ENCODE data around the gene FAM200A. TPM values are rescaled to one million over a fixed set of nuclear protein-coding genes. Genes with fewer than 3 reads are reported as not detected.
A peak's percentile ranks its signal among the peaks of the same experiment; 100 is the strongest.

Gene FAM200A
- total and polyA plus RNA-seq, 2 of the 8 experiments (the other 6 are each of a cell fraction or from before 2014, with no cell fraction given): 4.3 to 7.5 TPM

DNA sequence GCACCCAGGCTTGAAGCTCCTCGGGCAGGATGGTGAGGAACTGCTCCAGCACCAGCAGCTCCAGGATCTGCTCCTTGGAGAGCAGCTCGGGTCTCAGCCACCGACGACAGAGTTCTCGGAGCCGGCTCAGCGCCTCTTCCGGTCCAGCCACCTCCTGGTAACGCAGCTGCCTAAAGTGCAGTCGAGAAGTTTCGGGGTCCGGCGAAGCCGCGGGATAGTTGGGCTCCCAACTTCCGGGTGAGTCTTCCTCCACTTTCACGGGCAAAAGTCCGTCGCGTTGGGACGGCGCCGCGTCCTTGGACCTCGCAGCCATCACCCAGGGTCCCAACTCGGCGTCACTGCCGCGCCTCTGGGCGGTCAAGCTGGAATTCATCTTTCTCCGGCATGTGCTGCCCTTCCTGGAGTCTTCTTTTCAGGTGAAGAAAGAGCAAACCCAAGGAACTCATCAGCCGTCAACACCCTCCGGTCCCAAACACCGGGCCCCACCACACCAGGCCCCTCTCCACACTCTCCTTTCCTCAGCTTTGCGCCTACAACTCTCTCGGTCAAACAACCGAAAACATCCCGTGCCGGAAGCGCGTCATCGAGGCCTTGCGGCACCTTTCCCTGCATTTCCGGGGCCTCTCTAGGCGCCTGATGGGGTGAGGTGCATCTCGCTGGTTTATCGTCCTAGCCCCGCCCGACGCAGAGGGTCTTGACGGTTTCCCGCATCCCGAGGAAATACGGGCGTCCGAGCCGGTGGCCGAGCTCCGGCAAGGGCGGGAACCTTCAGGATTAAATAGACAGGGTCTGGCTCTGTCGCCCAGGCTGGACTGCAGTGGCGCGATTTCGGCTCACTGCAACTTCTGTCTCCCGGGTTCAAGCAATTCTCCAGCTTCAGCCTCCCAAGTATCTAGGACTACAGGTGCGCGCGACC lies 51.9 kb downstream of the FAM200A start, which contains the start of gene ZNF394:
Gene ZNF394 (minus strand): TSS at position 561 of the 916 bp plus-strand sequence. CDS start 188 bp downstream, at position 373.
- Histone ChIP-seq H4K5ac (ENCODE audit: insufficient read length, low read depth, low read length) (peak within 1 kb of the TSS; percentile 39), H2BK20ac (ENCODE audit: low read length) (no peak within 1 kb of the TSS), H4K20me1 (replicated peaks in 1 of 2; ENCODE audit: control insufficient read depth in 1 of 2, insufficient read depth in 2 of 2, low read length in 2 of 2) (peaks cover 5 to 12% of the 10 kb centered on the region in 2 experiments), H3K56ac (replicated peaks; ENCODE audit: insufficient read length, low read depth, low read length) (peak within 1 kb of the TSS; percentile 63), H3K4me3 (ENCODE audit: extremely low read depth in 1 of 4, insufficient read depth in 2 of 4, low read depth in 3 of 4, low read length in 4 of 4) (peak within 1 kb of the TSS; percentile 86 to 100 (median 93)), H3K14ac (ENCODE audit: insufficient read length) (no peak within 1 kb of the TSS), H3K79me1 (ENCODE audit: low read depth, low read length) (peaks cover 7% of the 10 kb centered on the region; the same call in 1 of the 2 replicates), H3K23me2 (ENCODE audit: low read depth, low read length) (peaks cover 7% of the 10 kb centered on the region; the same call in 1 of the 2 replicates), H2BK120ac (replicated peaks; ENCODE audit: low read depth, low read length) (no peak within 1 kb of the TSS), H2BK5ac (ENCODE audit: low read depth, low read length) (peak within 1 kb of the TSS; percentile 93), H3K9me3 (ENCODE audit: insufficient read depth in 2 of 2, low read depth in 1 of 2, low read length in 1 of 2) (no peaks in the 10 kb centered on the region), H2BK12ac (ENCODE audit: low read depth, low read length) (peak within 1 kb of the TSS; percentile 60; the same call in 1 of the 2 replicates), H3K36me3 (ENCODE audit: control insufficient read depth in 2 of 4, insufficient read depth in 4 of 4, low read length in 3 of 4) (peaks cover 0 to 15% (median 5%) of the 10 kb centered on the region in 4 experiments; a peak in 4 of 8 replicates), H2AFZ (ENCODE audit: low read length) (0 out of 2 replicates have a peak within 1 kb of the TSS, but pooled peaks have one; percentile 52), H2AK5ac (ENCODE audit: low read depth, low read length) (no peak within 1 kb of the TSS), H3K27ac (ENCODE audit: low read depth, low read length) (peak within 1 kb of the TSS; percentile 88), H3K18ac (ENCODE audit: extremely low read depth, low read length) (no peak within 1 kb of the TSS; the same call in 1 of the 2 replicates), H4K91ac (replicated peaks; ENCODE audit: insufficient read length, low read length) (no peak within 1 kb of the TSS), H2BK15ac (ENCODE audit: low read length) (no peak within 1 kb of the TSS), H3K27me3 (replicated peaks in 1 of 4; ENCODE audit: control insufficient read depth in 3 of 4, extremely low read depth in 1 of 4, insufficient read depth in 3 of 4, low read length in 3 of 4) (no peaks in the 10 kb centered on the region), H3K4me1 (replicated peaks in 1 of 4; ENCODE audit: control insufficient read depth in 3 of 4, insufficient read depth in 4 of 4, low read length in 3 of 4) (peaks cover 0 to 4% (median 0%) of the 10 kb centered on the region in 4 experiments; a peak in 3 of 7 replicates), H3K4me2 (ENCODE audit: insufficient read depth in 1 of 2, low read depth in 2 of 2, low read length in 2 of 2) (peak within 1 kb of the TSS; percentile 63 to 93), H3K9ac (replicated peaks in 1 of 4; ENCODE audit: extremely low read depth in 1 of 4, low read depth in 3 of 4, low read length in 3 of 4) (peak within 1 kb of the TSS; percentile 64 to 95 (median 90)), H3K4ac (replicated peaks; ENCODE audit: insufficient read length, low read depth, low read length) (peak within 1 kb of the TSS; percentile 21), H3K79me2 (ENCODE audit: control insufficient read depth in 1 of 2, insufficient read depth in 2 of 2, low read length in 2 of 2) (peaks cover 9 to 33% of the 10 kb centered on the region in 2 experiments), H3K23ac (ENCODE audit: insufficient read length) (no peak within 1 kb of the TSS), H4K8ac (ENCODE audit: extremely low read depth, insufficient read depth, low read length) (peak within 1 kb of the TSS; percentile 99; the same call in 1 of the 2 replicates)
- POLR2A ChIA-PET (ENCODE audit: partially characterized antibody): interaction anchor here (0.6 to 3.4 kb wide), 19 partner anchors 8 to 232 kb away, joined by 3 to 21 read pairs (median 3); partner anchors contain the start of genes BUD31, FAM200A, PDAP1 and ZNF655
- WGBS, 2 experiments (ENCODE audit: extremely low coverage in 1 of 2, insufficient coverage in 1 of 2, insufficient read length in 1 of 2, insufficient replicate concordance in 2 of 2, low coverage in 1 of 2, low lambda C conversion rate in 2 of 2, missing lambda C conversion rate in 1 of 2): 4% methylated on average over 67 of the region's 68 CpGs; no CpG with 5 or more reads in 1 of the 2 experiments
- DNase-seq (ENCODE audit: low read depth in 1 of 2, low spot score in 2 of 2) (peak; percentile 77 to 92), FAIRE-seq (no peak)
- CTCF ChIA-PET (ENCODE audit: partially characterized antibody): interaction anchor here (0.7 to 2.0 kb wide), 7 partner anchors 11 to 844 kb away, joined by 3 to 6 read pairs (median 3); no protein-coding TSS in a partner anchor
- TF ChIP-seq POLR2A (IDR thresholded peaks at IDR 0.05; ENCODE audit: control extremely low read depth in 1 of 2, low read depth in 2 of 2, low read length in 2 of 2): peak; percentile 85 to 94
- 0 out of 2 replicates have a peak, but pooled peaks have one; percentile 23 for TF ChIP-seq SP1 (IDR thresholded peaks at IDR 0.05; ENCODE audit: low read depth, low read length)
- TF ChIP-seq, protein P1, sequence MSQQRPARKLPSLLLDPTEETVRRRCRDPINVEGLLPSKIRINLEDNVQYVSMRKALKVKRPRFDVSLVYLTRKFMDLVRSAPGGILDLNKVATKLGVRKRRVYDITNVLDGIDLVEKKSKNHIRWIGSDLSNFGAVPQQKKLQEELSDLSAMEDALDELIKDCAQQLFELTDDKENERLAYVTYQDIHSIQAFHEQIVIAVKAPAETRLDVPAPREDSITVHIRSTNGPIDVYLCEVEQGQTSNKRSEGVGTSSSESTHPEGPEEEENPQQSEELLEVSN (IDR thresholded peaks at IDR 0.05): 0 out of 2 replicates have a peak, but pooled peaks have one; percentile 3
- no peak for TF ChIP-seq HDAC6 (IDR thresholded peaks at IDR 0.05; ENCODE audit: low read depth, low read length)
- TF ChIP-seq SAP30 (IDR thresholded peaks at IDR 0.05; ENCODE audit: insufficient read depth, insufficient replicate concordance, low read length): no peak
- peak; percentile 96 for TF ChIP-seq GABPA (IDR thresholded peaks at IDR 0.05; ENCODE audit: borderline replicate concordance, insufficient read depth, low read length)
- TF ChIP-seq NANOG (IDR thresholded peaks at IDR 0.05; ENCODE audit: insufficient read depth, low read depth, low read length, poor library complexity, severe bottlenecking): no peak
- TF ChIP-seq KDM5A (IDR thresholded peaks at IDR 0.05; ENCODE audit: low read length): peak; percentile 59
- TF ChIP-seq SIN3A (conservative IDR thresholded peaks at IDR 0.05 in 1 of 2, IDR thresholded peaks at IDR 0.05 in 1 of 2; ENCODE audit: low read depth in 1 of 2, low read length in 2 of 2): peak in 1 of 2 experiments; percentile 83; a peak in 2 of 4 replicates

All from H1 (cell line).